Measurements from ENCODE around the gene PTGER3. TPM values are rescaled to one million over a fixed set of nuclear protein-coding genes. Genes with fewer than 3 reads are reported as not detected.

The PTGER3 gene
- total RNA-seq, 1 donor from 2014 or later, result 3.4 TPM

GRCh38 chr1:71049951-71050598 lies 2.5 kb upstream of the PTGER3 start:
- DNase-seq, result peak; percentile 87

GRCh38 chr1:71046891-71047634 lies 553 bp downstream of the PTGER3 start:
- no peak for DNase-seq

GRCh38 chr1:71045463-71046028 lies 2.1 kb downstream of the PTGER3 start:
- DNase-seq, result no peak

- DNase-seq, result no peak
Observed at GRCh38 chr1:71044833-71045232, 2.8 kb downstream of the PTGER3 start.

- no peak for DNase-seq
Observed at GRCh38 chr1:71043065-71043464, 4.6 kb downstream of the PTGER3 start.

GRCh38 chr1:71041806-71042205 lies 5.8 kb downstream of the PTGER3 start:
- no peak for DNase-seq

- DNase-seq, result no peak
Observed at GRCh38 chr1:71039661-71040262, 7.9 kb downstream of the PTGER3 start.

GRCh38 chr1:71038942-71039341 lies 8.7 kb downstream of the PTGER3 start:
- DNase-seq, result no peak

- no peak for DNase-seq
Observed at GRCh38 chr1:71037829-71038620, 9.6 kb downstream of the PTGER3 start.

GRCh38 chr1:71037066-71037465 lies 10.6 kb downstream of the PTGER3 start:
- no peak for DNase-seq

GRCh38 chr1:71033136-71033535 lies 14.5 kb downstream of the PTGER3 start:
- no peak for DNase-seq

- no peak for DNase-seq
Observed at GRCh38 chr1:71031426-71031825, 16.2 kb downstream of the PTGER3 start.

- no peak for DNase-seq
Observed at GRCh38 chr1:71030026-71030425, 17.6 kb downstream of the PTGER3 start.

- DNase-seq, result no peak
Observed at GRCh38 chr1:71028981-71029380, 18.6 kb downstream of the PTGER3 start.

GRCh38 chr1:71027991-71028390 lies 19.6 kb downstream of the PTGER3 start:
- DNase-seq, result no peak

- no peak for DNase-seq
Observed at GRCh38 chr1:71026093-71026492, 21.5 kb downstream of the PTGER3 start.

GRCh38 chr1:71023515-71023914 lies 24.1 kb downstream of the PTGER3 start:
- no peak for DNase-seq

GRCh38 chr1:71019233-71019969 lies 28.2 kb downstream of the PTGER3 start:
- peak; percentile 56 for DNase-seq

- DNase-seq, result no peak
Observed at GRCh38 chr1:71018791-71019190, 28.8 kb downstream of the PTGER3 start.

GRCh38 chr1:71015745-71016144 lies 31.9 kb downstream of the PTGER3 start:
- DNase-seq, result no peak

GRCh38 chr1:71014178-71014579 lies 33.4 kb downstream of the PTGER3 start:
- no peak for DNase-seq
